Non-pigmented ciliary epithelial cell (primary cell): ENCODE results near the gene SLC49A3.
A peak's percentile ranks its signal among the peaks of the same experiment; 100 is the strongest.
"Not testable (repeated sequence)": the region's sequence is repeated elsewhere in the genome, so short reads cannot be mapped to it uniquely, and the experiment has no call there.

Source experiments
- DNase-seq: peaks from one replicate; pipeline ENCODE4 v3.0.0-alpha.2; 2010; ENCODE audit warnings: low read depth

The SLC49A3 gene

GRCh38 chr4:721261-722168 lies 32.6 kb upstream of the SLC49A3 start:
- no peak for DNase-seq

- no peak for DNase-seq
Measured at GRCh38 chr4:720111-720860, 31.3 kb upstream of the SLC49A3 start.

- DNase-seq = no peak
Measured at GRCh38 chr4:718460-718859, 29.5 kb upstream of the SLC49A3 start.

- DNase-seq = no peak
Measured at GRCh38 chr4:717601-718320, 28.8 kb upstream of the SLC49A3 start.

DNA sequence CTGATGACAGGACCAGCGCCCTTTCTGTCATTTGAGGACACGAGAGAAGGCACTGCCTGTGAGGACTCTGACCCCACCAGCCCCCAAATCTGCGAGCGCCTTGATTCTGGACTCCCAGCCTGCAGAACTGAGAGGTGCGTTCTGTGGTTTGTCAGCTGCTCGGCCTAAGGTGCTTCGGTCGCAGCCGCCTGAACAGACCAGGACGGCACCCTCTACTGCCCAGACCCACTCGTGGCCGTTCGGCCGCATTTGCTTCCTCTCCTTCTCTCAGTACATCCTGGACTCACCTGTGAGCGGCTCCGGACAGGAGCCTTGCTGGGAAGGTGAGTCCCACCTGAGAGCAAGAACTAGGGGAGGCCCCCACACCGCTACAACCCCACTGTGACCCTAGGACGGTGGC lies 25.1 kb upstream of the SLC49A3 start:
- DNase-seq = no peak

DNA sequence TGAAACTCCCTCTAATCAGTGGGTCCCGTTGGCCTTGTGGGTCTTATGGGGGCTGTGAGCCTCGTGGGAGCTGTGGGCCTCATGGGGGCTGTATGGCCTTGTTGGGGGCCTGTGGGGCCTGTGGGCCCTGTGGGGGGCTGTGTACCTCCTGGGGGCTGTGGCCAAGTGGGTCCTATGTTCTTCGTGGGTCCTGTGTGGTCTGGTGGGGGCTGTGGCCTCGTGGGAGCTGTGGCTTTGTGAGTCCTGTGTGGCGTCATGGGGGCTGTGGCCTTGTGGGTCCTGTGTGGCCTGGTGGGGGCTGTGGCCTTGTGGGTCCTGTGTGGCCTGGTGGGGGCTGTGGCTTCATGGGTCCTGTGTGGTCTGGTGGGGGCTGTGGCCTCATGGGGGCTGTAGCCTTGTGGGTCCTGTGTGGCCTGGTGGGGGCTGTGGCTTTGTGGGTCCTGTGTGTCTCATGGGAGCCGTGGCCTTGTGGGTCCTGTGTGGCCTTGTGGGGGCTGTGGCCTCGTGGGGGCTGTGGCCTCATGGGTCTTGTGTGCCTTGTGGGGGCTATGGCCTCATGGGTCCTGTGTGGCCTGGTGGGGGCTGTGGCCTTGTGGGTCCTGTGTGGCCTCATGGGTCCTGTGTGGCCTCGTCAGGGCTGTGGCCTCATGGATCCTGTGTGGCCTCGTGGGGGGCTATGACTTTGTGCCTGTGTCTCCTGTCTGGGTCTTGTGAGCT lies 24.1 kb upstream of the SLC49A3 start:
- no peak for DNase-seq

DNA sequence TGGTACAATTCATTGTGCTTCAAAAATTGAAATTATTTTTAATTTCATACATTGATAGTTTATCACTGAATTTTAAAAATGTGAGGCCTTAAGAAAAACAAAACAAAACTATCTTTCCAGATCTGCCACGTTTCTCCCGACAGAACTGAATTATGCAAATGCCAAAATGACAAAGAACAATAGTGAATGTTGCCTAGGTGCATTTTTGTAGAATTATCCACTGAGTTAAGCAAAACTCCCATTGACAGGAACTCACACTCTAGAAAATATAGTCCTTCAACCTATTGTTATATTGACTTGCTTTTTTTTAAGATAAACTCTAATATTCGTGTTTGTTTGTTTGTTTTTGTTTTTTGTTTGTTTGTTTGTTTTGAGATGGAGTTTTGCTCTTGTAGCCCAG lies 23.1 kb upstream of the SLC49A3 start:
- DNase-seq = no peak

GRCh38 chr4:710916-711315 lies 22.0 kb upstream of the SLC49A3 start:
- no peak for DNase-seq

DNA sequence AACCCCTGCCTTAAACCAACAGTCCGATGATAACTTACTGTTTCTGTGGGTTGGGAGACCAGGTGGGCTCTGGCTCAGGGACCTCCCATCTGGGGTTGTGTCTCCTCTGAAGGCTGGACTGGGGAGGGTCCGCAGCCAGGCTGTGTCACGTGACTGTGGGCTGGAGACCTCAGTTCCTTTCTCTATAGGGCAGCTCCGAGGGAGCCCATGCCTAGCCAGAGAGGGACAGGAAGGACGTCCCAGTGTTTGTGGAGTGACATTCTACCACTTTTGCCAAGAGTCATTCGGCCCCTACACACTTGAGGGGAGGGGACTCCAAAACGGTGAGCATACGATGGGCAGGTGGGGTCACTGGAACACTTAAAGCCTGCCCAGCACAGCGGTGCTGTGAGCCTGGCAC lies 21.2 kb upstream of the SLC49A3 start:
- no peak for DNase-seq

GRCh38 chr4:709348-709747 lies 20.4 kb upstream of the SLC49A3 start:
- DNase-seq = no peak

DNA sequence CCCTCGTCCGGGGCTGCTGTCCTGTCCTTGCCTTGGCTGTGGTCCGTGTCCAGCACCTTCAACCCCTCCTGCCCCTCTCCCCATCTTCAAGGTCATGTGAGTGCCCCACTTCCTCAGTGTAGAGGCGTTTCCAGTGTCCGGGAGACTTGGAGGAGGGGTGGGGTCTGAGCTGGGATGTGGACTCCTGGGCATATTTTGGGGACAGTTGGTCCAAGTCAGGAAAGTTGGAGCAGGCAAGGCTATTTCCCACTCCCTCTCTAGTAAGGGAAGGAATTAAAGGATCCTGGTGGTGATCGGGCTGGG lies 19.6 kb upstream of the SLC49A3 start:
- no peak for DNase-seq

DNA sequence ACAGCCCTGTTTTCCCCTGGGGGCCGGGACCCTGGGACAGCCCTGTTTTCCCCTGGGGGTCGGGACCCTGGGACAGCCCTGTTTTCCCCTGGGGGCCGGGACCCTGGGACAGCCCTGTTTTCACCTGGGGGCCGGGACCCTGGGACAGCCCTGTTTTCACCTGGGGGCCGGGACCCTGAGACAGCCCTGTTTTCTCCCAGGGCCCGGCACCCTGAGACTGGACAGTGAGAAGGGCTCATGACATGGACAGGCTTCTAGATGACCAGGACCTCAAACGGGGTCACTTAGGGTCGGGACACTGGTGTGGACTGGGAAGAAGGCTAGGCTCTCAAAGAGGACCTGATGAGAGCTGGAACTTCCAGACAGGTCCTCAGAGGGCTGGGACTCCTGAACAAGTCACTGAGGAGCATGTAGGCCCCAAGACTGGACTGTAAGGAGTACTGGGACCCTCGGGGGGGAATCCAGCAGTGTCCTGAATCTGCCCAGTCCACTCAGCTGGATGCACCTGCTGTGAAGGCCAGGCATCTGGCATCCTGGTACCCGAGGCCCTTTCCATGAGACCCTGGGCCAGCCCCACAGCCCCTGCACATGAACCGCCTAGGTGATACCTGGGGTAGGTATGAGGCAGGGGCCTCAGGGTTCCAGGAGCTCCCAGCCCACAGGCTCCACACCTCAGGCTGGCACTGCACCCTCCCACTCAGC lies 19.1 kb upstream of the SLC49A3 start:
- no peak for DNase-seq

DNA sequence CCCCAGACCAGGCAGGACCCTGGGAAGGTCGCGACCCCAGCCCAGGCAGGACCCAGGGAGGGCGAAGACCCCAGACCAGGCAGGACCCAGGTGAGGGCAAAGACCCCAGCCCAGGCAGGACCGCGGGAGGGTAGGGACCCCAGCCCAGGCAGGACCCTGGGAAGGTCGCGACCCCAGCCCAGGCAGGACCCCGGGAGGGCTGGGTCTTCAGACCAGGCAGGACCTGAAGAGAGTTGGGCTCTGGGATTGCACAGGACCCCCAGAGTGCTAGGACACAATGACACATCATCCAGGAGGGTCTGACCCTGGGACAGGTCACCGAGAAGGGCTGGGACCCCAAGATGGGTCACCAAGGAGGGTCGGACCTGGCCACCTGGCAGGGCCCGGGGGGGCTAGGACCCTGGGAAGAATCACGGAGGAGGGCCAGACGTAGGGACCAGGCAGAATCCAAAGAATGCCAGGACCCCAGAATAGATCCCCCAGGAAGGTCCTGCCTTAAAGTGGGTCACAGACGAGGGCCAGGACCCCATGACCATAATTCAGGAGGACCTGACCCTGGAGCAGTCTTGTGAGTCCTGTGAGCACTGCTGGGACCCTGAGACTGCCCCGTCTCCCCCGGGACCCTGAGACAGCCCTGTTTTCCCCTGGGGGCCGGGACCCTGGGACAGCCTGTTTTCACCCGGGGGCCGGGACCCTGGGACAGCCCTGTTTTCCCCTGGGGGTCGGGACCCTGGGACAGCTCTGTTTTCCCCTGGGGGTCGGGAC lies 18.1 kb upstream of the SLC49A3 start:
- no peak for DNase-seq

DNA sequence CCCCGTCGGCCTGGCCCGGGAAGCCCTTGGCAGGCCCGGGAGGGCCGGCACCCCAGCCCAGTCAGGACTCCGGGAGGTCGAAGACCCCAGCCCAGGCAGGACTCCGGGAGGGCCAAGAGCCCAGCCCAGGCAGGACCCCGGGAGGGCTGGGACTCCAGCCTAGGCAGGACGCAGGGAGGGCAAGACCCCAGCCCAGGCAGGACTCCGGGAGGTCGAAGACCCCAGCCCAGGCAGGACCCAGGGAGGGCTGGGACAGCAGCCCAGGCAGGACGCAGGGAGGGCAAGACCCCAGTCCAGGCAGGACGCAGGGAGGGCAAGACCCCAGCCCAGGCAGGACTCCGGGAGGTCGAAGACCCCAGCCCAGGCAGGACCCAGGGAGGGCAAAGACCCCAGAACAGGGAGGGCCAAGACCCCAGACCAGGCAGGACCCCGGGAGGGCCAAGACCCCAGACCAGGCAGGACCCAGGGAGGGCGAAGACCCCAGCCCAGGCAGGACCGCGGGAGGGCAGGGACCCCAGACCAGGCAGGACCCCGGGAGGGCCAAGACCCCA lies 17.2 kb upstream of the SLC49A3 start:
- not testable (repeated sequence) for DNase-seq

- peak; percentile 66 for DNase-seq
Measured at GRCh38 chr4:705278-706082, 16.5 kb upstream of the SLC49A3 start, which contains the start of gene PCGF3. PCGF3 (plus strand) TSS chr4:705832; CDS start chr4:733681, 27,849 bp downstream.

- no peak for DNase-seq
Measured at GRCh38 chr4:704971-705277, 16.0 kb upstream of the SLC49A3 start.

DNA sequence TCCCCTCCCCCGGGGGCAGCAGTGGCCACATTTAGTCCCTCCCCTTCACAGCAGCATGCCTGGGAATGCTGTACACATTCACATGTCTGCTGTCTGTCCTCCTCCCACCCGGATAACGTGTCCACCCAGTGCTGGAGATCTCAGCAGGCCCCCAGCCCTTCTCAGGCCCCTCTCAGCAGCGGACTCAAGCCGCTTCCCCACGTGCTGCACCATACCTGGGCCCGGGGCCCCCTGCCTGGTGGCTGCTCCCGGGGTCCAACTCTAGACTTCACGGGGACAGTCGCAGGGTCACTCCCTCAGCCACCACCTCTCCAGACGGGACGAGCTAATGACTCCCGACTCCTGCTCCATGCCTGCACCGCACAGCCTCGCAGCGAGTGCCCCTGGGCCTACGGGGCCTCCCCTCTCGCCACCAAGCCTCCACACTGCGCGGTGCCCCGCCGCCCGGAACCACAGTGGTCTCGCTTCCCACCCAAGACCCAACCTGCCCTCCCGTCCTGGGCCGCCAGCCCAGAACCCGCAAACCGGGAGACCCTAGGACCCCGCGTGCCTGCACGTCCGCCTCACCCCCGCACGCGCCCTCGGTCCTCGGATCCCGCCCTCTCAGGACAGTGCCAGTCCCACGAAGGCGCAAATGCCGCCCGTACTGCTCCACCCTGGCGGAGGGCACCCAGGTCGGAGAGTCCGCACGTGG lies 15.4 kb upstream of the SLC49A3 start:
- DNase-seq = no peak

DNA sequence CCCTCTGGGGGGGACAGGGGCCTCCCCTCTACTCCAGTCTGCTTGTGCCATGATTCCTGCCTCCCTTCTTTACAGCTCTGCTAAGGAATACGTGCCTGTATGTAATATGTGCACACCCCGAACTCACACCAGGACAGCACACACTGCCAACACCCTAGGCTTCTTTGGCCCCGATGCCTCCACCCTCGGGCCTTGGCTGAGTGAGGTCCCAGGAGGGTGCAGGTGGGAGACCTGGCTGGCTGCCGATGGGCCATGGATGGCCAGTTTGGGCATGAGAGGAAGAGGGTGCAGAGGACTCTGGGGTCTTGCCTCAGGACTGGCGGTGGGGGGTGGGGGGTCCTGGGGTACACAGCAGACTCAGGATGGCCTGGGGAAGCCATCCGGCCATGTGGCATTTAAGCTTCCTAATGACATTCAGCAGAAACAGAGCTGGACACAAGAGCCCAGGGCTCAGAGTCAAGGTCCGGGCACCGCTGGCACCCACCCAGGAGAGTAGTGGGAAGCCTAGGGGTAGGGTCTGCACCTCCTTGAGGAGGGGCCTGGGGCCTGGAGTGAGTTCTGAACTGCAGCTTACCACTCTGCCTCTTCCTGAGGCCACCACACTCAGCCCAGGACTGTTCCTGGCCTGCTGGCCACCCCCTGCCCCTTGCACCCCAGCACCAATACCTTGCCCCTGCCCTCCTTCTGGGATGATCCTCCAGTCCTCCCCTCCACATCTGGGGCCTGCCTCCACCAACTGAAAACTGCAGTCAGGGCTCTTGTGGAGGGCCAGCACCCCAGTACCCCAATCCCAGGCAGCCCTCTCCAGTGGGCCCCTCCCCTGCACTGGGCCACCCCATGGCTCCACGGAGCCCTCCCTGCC lies 14.6 kb upstream of the SLC49A3 start:
- no peak for DNase-seq
